AG08396 (cell line): ENCODE data around the gene WDR41.
"Not testable (repeated sequence)": the region's sequence is repeated elsewhere in the genome, so short reads cannot be mapped to it uniquely, and the experiment has no call there.

Source experiments
- DNase-seq: peaks from one replicate; pipeline ENCODE4 v3.0.0; 2012; ENCODE audit warnings: low spot score, mixed read lengths

WDR41 gene

GRCh38 chr5:77402796-77403195 is 89.3 kb downstream of the WDR41 start:
- no peak for DNase-seq

DNA sequence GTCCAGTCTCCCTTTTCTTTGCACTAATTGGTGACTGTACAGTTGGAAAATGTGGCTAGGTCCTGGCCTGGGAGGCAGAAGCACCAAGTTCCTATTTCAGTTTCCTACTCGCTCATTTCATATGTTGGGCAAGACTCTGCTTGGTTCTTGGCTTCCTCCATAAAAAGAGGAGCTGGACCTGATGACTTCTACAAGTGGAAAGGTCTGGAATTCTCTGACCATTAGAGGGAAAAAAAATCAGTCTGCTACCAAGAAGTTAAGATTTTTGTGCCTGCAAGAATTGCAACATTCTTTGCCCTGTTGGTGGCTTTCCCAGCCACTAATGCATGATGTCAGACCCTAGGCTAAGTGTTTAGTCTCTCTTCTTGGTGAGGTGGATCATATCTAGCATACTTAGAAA is 91.5 kb downstream of the WDR41 start:
- DNase-seq: no peak

- no peak for DNase-seq
Observed at GRCh38 chr5:77398896-77399295, 93.2 kb downstream of the WDR41 start.

- DNase-seq: no peak
Observed at GRCh38 chr5:77398458-77398857, 93.7 kb downstream of the WDR41 start.

DNA sequence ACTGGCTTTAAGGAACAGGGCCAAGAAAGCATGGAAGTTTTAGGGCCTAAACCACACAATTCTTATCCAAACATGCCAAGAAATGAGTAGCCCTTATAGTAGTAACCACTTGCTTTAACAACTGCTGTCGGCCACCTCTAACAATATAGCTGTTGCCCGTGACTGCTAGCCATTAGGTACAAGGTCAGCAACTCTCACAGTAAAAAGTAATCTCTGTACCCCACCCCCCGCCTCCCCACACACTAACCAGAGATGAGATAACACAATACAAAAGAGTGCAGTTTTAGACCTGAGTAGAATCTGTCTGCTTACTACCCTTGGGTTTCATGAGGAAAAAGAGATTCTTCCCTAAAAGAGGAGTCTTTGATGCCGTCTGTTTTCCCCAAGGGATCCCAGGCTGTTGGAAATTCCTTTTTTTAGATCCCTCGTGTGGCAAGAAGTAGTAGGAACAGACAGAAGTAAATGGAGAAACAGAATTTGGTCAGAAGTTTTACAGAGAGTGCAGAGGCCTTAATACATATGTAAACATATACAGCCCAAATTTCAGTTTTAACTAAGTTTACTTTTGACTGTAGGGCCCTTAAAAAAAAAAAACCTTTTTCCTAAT is 94.3 kb downstream of the WDR41 start:
- DNase-seq: no peak

GRCh38 chr5:77396017-77396416 is 96.1 kb downstream of the WDR41 start:
- DNase-seq: no peak

- DNase-seq: no peak
Observed at GRCh38 chr5:77394064-77394715, 97.9 kb downstream of the WDR41 start.

- DNase-seq: no peak
Observed at GRCh38 chr5:77391240-77391765, 100.8 kb downstream of the WDR41 start.

GRCh38 chr5:77390795-77391194 is 101.3 kb downstream of the WDR41 start:
- peak; percentile 70 for DNase-seq

GRCh38 chr5:77390221-77390620 is 101.9 kb downstream of the WDR41 start:
- no peak for DNase-seq

DNA sequence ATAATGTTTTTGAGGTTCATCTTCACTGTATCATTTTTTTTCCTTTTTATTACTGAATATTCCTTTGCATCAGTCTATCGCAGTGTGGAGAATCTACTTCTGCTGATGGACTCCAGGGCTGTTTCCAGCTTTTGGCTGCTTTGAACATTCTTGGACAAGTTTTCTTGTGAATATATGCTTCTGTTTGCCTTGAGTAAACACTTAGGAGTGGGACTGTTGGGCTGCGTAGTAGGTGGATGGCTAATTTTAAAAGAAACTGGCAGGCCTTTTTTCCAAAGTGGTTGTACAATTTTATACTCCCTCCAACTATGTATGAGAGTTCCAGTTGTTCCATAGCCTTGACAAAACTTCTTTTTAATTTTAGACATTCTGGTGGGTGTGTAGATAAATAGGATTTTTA is 102.4 kb downstream of the WDR41 start:
- DNase-seq: no peak

GRCh38 chr5:77386340-77386739 is 105.8 kb downstream of the WDR41 start:
- DNase-seq: not testable (repeated sequence)

- not testable (repeated sequence) for DNase-seq
Observed at GRCh38 chr5:77383336-77383735, 108.8 kb downstream of the WDR41 start.
